Nephron progenitor cell (in vitro differentiated cells): Measurements from ENCODE around the gene IL21R.
A peak's percentile ranks its signal among the peaks of the same experiment; 100 is the strongest.

Experiments used
- DNase-seq: peaks from one replicate; pipeline ENCODE4 v3.0.0; 2021
- H3K27ac Mint-ChIP-seq: 2 replicates; pipeline ENCODE4 v1.8.0; 2021; ENCODE audit warnings: mild to moderate bottlenecking, moderate library complexity, mixed read lengths
- H3K27me3 Mint-ChIP-seq: 2 replicates; pipeline ENCODE4 v1.8.0; 2021; ENCODE audit warnings: mild to moderate bottlenecking, low read depth, mixed read lengths; ENCODE audit not compliant: poor library complexity
- H3K36me3 Mint-ChIP-seq: 2 replicates; pipeline ENCODE4 v1.8.0; 2021; ENCODE audit warnings: low read depth, mixed read lengths
- H3K4me1 Mint-ChIP-seq: 2 replicates; pipeline ENCODE4 v1.8.0; 2021; ENCODE audit warnings: mixed read lengths
- H3K4me3 Mint-ChIP-seq: 2 replicates; pipeline ENCODE4 v1.8.0; 2021; ENCODE audit warnings: mild to moderate bottlenecking, moderate library complexity, mixed read lengths
- H3K9me3 Mint-ChIP-seq: 2 replicates; pipeline ENCODE4 v1.8.0; 2021; ENCODE audit warnings: mild to moderate bottlenecking, moderate library complexity, mixed read lengths
- TF ChIP-seq, protein P1 (sequence below): fragments of 200-600 bp; sonication (generic); IDR thresholded peaks from 2 replicates; pipeline ENCODE4 v1.5.0; 2021; ENCODE audit warnings: antibody characterized with exemption

IL21R gene

DNA sequence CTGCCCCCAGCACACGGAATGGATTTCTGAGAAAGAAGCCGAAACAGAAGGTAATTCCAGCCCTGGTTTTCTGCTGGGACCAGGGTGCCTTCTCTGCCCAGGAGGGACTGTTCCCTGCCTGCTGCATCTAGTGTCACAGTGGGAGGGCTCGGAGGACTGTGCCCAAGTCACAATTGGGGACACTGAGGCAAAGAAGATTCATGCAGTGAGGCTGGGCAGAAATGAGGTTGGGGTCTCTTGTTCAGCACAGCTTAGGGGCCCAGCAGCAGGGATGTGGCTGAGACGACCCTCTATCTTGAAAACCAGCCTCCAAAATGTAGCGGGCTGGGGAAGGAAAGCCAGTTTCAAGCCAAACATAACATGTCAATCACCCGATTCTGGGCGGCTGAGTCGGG lies 592 bp downstream of the IL21R start:
- no peak for DNase-seq
- Mint-ChIP-seq H3K4me1 (peaks cover 7% of the 10 kb centered on the region), H3K4me3 (no peak overlapping the region), H3K27me3 (peaks cover 24% of the 10 kb centered on the region), H3K36me3 (no peaks in the 10 kb centered on the region), H3K9me3 (peaks cover 4% of the 10 kb centered on the region), H3K27ac (peak overlapping the region; percentile 51)
- TF ChIP-seq, protein P1, sequence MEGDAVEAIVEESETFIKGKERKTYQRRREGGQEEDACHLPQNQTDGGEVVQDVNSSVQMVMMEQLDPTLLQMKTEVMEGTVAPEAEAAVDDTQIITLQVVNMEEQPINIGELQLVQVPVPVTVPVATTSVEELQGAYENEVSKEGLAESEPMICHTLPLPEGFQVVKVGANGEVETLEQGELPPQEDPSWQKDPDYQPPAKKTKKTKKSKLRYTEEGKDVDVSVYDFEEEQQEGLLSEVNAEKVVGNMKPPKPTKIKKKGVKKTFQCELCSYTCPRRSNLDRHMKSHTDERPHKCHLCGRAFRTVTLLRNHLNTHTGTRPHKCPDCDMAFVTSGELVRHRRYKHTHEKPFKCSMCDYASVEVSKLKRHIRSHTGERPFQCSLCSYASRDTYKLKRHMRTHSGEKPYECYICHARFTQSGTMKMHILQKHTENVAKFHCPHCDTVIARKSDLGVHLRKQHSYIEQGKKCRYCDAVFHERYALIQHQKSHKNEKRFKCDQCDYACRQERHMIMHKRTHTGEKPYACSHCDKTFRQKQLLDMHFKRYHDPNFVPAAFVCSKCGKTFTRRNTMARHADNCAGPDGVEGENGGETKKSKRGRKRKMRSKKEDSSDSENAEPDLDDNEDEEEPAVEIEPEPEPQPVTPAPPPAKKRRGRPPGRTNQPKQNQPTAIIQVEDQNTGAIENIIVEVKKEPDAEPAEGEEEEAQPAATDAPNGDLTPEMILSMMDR, result no peak

DNA sequence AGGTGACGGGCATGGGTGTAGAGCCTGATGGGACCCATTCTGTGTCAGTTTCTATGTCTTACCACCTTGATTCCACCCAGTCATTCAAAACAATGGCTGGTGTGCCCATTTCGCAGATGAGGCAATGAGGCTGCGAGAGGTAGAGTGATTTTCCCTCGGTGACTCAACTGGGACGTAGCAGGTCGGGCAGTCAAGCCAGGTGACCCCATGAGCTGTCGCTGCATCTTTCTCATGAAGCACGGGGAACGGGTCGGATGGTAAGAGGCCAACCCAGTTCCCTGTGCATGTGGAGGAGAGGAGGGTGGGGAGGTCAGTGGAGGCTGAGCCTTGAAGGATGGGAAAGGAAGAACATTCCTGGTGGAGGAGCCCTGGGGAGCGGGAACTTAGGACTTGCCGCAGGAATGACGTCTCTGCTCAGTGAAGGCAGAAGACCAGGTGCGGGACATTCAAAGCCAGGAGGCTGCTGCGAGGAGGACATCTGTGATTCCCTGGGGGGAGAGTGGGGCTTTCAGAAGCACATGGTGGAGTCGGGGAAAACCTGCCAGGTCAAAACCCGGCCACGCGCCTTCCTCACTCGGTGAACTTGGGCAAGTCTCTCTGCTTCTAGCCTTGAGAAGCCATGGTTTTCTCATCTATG lies 1.1 kb downstream of the IL21R start:
- Mint-ChIP-seq H3K27ac (no peak overlapping the region), H3K36me3 (no peaks in the 10 kb centered on the region), H3K4me3 (no peak overlapping the region), H3K9me3 (peaks cover 4% of the 10 kb centered on the region), H3K4me1 (peaks cover 7% of the 10 kb centered on the region), H3K27me3 (peaks cover 24% of the 10 kb centered on the region)
- DNase-seq, result no peak
- TF ChIP-seq, protein P1, result no peak

DNA sequence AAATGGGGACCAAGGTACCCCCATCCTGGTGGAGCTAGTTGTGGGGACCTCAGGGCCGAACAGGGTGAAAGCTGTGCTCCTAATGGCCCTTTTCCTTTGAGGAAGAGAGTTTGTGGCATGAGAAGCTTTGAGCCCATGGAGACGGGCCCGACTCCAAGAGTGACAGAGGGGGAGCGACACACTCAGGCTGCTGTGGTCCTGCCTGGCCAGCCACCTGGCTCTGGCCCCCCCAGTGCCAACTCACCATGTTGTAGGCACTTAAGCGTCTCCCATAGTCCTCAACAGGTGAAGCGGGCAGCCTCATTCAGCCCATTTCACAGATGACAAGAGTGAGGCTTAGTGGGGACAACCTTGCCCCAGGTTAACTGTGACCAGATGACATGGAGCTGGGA lies 1.6 kb downstream of the IL21R start:
- no peak overlapping the region for H3K27ac Mint-ChIP-seq

DNA sequence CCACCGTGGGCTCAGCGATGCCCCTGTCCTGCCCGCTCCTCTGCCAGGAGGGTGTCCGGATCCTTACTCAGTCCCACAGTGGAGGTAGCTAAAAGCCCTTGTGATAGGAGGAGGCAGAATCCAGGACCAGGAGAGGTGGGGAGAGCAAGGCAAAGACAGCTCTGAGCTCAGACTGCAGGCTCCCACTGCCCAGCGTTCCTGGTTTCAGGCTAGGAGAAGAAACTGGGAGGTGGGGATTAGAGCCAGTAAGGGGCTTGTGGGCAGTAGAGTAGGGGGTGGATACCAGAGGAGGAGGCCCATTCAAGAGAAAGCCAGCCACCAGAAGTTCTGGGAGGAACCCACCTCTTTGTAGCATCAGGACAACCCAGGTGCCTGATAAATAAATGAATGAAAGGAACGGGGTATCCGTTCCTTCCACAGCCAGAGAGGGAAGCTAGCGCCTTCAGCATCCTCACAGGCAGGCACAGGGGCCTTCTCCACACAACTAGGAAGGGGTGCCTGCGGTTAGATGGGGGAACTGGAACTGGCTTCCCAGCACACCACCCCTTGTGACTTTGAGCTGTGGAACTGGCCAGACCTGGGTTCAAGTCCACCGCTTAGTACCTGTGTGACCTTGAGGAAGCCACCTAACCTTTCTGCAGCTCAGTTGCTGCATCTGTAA lies 2.3 kb downstream of the IL21R start:
- TF ChIP-seq, protein P1, result no peak
- Mint-ChIP-seq H3K4me1 (peaks cover 7% of the 10 kb centered on the region), H3K36me3 (no peaks in the 10 kb centered on the region), H3K27ac (no peak overlapping the region), H3K27me3 (peaks cover 30% of the 10 kb centered on the region), H3K4me3 (no peak overlapping the region), H3K9me3 (peaks cover 3% of the 10 kb centered on the region)
- DNase-seq, result no peak

More for the DNA sequence above, 1.6 kb downstream of the IL21R start:
- DNase-seq, result no peak
- peaks cover 7% of the 10 kb centered on the region for H3K4me1 Mint-ChIP-seq
- H3K4me3 Mint-ChIP-seq, result no peak overlapping the region
- H3K27me3 Mint-ChIP-seq, result peaks cover 29% of the 10 kb centered on the region
- no peaks in the 10 kb centered on the region for H3K36me3 Mint-ChIP-seq
- H3K9me3 Mint-ChIP-seq, result peaks cover 4% of the 10 kb centered on the region
- TF ChIP-seq, protein P1, result no peak

DNA sequence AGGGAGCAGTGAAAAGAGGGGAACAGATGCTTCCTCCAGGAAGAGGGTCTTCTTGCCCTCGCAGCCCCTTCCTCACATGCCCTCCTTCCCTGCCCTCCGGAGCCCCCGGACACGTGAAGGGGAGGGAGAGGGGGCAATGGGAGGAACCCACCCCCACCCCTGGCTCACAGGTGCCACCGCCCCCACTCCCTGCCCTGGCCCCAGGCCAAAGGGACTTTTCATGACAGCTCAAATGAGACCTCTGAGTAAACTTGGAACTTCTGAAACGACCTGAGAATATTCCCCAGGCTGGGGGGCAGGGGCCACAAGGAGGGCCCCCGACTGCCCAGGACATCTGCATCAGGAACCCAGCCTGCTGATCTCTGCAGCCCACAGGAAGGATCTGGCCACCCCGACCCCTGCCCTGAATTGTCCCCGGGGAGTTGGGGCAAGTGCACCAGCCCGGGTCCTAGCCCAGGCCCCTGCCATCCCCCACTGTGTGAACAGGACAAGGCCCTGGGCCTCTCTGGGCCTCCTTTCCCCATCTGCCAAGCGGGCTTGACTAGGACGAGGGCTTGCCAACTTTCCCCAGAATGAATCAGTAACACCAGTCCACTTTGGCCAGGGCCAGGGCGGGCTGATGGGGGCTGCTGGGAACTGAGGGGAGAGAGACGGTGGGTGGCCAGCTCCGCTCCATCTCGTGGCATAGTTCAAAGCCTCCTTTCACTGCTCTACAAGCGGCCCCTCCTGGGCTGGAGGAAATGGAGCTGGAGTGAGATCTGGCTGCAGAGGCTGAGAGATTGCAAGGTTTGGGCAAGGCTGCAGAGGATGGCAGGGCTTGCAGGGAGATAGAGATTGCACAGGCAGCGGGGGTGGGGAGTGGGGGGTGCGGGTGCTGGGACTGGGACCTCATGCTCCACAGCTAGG lies 3.8 kb downstream of the IL21R start:
- no peak overlapping the region for H3K4me3 Mint-ChIP-seq
- H3K27ac Mint-ChIP-seq, result no peak overlapping the region
- no peaks in the 10 kb centered on the region for H3K36me3 Mint-ChIP-seq
- DNase-seq, result peak; percentile 25
- H3K9me3 Mint-ChIP-seq, result peaks cover 6% of the 10 kb centered on the region
- TF ChIP-seq, protein P1, result no peak
- H3K27me3 Mint-ChIP-seq, result peaks cover 32% of the 10 kb centered on the region
- H3K4me1 Mint-ChIP-seq, result peaks cover 7% of the 10 kb centered on the region
